ENCODE data around the gene OPHN1. TPM values are rescaled to one million over a fixed set of nuclear protein-coding genes. Genes with fewer than 3 reads are reported as not detected.

OPHN1 gene
- total RNA-seq, 1 experiment from 2014 or later = 4.4 TPM

DNA sequence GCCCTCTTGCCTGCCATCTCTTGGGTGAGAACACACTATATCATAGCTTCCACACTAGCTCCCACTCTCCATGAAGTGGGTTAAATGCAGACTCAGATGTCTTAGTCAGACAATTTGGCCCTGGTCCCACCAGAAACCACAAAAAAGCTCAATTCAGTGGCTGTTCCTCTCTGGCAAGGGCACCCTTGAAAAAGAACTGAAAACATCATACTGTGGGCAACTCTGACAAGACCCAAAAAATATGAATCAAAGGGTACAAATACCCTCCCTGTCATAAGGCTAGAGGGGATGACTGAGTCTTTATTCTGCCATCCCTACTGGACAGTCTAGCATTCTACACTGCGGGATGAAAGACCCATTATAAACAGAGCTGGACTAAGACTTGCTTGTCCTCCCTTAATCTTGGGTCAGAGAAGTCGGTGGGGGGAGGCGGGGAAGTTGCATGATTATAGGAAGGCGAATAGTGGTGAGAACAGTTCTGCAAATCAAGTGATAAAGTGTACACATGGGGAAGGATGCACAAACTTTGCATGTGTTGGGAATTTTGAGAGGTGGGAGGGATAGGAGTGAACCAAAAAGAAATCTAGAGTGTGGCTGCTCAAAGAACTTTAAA lies 172.1 kb downstream of the OPHN1 start (continued):
- TF ChIP-seq, protein P1, sequence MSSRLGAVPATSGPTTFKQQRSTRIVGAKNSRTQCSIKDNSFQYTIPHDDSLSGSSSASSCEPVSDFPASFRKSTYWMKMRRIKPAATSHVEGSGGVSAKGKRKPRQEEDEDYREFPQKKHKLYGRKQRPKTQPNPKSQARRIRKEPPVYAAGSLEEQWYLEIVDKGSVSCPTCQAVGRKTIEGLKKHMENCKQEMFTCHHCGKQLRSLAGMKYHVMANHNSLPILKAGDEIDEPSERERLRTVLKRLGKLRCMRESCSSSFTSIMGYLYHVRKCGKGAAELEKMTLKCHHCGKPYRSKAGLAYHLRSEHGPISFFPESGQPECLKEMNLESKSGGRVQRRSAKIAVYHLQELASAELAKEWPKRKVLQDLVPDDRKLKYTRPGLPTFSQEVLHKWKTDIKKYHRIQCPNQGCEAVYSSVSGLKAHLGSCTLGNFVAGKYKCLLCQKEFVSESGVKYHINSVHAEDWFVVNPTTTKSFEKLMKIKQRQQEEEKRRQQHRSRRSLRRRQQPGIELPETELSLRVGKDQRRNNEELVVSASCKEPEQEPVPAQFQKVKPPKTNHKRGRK (CRISPR knock-in tag; IDR thresholded peaks at IDR 0.05; ENCODE audit: borderline replicate concordance) = no peak
- no peak for TF ChIP-seq ZNF317 (CRISPR knock-in tag; IDR thresholded peaks at IDR 0.05; ENCODE audit: borderline replicate concordance, low read depth)
- TF ChIP-seq, protein P2, sequence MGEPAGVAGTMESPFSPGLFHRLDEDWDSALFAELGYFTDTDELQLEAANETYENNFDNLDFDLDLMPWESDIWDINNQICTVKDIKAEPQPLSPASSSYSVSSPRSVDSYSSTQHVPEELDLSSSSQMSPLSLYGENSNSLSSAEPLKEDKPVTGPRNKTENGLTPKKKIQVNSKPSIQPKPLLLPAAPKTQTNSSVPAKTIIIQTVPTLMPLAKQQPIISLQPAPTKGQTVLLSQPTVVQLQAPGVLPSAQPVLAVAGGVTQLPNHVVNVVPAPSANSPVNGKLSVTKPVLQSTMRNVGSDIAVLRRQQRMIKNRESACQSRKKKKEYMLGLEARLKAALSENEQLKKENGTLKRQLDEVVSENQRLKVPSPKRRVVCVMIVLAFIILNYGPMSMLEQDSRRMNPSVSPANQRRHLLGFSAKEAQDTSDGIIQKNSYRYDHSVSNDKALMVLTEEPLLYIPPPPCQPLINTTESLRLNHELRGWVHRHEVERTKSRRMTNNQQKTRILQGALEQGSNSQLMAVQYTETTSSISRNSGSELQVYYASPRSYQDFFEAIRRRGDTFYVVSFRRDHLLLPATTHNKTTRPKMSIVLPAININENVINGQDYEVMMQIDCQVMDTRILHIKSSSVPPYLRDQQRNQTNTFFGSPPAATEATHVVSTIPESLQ (CRISPR knock-in tag; IDR thresholded peaks at IDR 0.05) = no peak
- TF ChIP-seq SMAD4 (CRISPR knock-in tag; IDR thresholded peaks at IDR 0.05) = no peak
- no peak for TF ChIP-seq ZSCAN18 (CRISPR knock-in tag; IDR thresholded peaks at IDR 0.05)
- TF ChIP-seq, protein P3, sequence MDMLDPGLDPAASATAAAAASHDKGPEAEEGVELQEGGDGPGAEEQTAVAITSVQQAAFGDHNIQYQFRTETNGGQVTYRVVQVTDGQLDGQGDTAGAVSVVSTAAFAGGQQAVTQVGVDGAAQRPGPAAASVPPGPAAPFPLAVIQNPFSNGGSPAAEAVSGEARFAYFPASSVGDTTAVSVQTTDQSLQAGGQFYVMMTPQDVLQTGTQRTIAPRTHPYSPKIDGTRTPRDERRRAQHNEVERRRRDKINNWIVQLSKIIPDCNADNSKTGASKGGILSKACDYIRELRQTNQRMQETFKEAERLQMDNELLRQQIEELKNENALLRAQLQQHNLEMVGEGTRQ (CRISPR knock-in tag; IDR thresholded peaks at IDR 0.05) = no peak
- TF ChIP-seq OVOL2 (CRISPR knock-in tag; IDR thresholded peaks at IDR 0.05; ENCODE audit: borderline replicate concordance) = no peak

DNA sequence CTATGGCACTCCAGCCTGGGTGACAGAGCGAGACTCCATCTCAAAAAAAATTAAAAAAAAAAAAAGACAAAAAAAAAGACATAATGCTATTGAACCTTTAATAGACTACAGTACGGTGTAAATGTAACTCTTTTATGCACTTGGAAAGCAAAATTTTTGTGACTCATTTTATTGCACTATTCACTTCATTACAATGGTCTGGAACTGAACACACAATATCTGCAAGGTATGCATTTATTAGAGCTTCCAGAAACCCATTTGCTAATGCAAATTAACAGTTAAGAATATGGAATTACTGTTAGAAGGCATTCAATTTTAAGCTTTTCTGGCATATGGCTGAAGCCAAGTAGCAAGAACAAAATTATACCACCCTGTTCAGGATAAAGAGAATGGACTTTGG lies 176.3 kb downstream of the OPHN1 start:
- H3K36me3 Mint-ChIP-seq = no peaks in the 10 kb centered on the region
- peaks cover 3% of the 10 kb centered on the region; the same call in 1 of the 2 replicates for H3K9me3 Mint-ChIP-seq
- ChIA-PET CTCF (interaction anchor here (1.1 kb wide), 1 partner anchor 18 kb away, joined by 3 read pairs; no protein-coding TSS in a partner anchor), POLR2A (interaction anchor here (0.6 kb wide), 1 partner anchor 1861 kb away, joined by 3 read pairs; no protein-coding TSS in a partner anchor)
- 0 out of 2 replicates have a peak, but pooled peaks cover 3% of the 10 kb centered on the region for H3K4me1 Mint-ChIP-seq
- DNase-seq (ENCODE audit: low spot score) (no peak), ATAC-seq (no peak)
- TF ChIP-seq ATF3 (CRISPR knock-in tag; conservative IDR thresholded peaks at IDR 0.05) (no peak), ESRRA (CRISPR knock-in tag; IDR thresholded peaks at IDR 0.05; ENCODE audit: borderline replicate concordance) (no peak), GABPB1 (CRISPR knock-in tag; IDR thresholded peaks at IDR 0.05) (no peak), IRF2 (CRISPR knock-in tag; IDR thresholded peaks at IDR 0.05; ENCODE audit: borderline replicate concordance, low read depth) (no peak), EMX1 (CRISPR knock-in tag; IDR thresholded peaks at IDR 0.05) (no peak)
- no peak overlapping the region for H3K4me3 Mint-ChIP-seq
- H3K27ac Mint-ChIP-seq = no peak overlapping the region
- no peaks in the 10 kb centered on the region for H3K27me3 Mint-ChIP-seq (ENCODE audit: low read depth)

- no peak overlapping the region for H3K4me3 Mint-ChIP-seq
- H3K36me3 Mint-ChIP-seq = no peaks in the 10 kb centered on the region
- no peaks in the 10 kb centered on the region for H3K4me1 Mint-ChIP-seq
- no peak overlapping the region for H3K27ac Mint-ChIP-seq
- POLR2A ChIA-PET = interaction anchor here (0.6 kb wide), 1 partner anchor 57 kb away, joined by 3 read pairs; no protein-coding TSS in a partner anchor
- CTCF ChIA-PET = interaction anchor here (0.6 kb wide), 2 partner anchors 8 to 90 kb away, joined by 3 read pairs; no protein-coding TSS in a partner anchor
- DNase-seq (ENCODE audit: low spot score) (no peak), ATAC-seq (no peak)
- no peaks in the 10 kb centered on the region for H3K27me3 Mint-ChIP-seq (ENCODE audit: low read depth)
- peaks cover 3% of the 10 kb centered on the region; the same call in 1 of the 2 replicates for H3K9me3 Mint-ChIP-seq
- TF ChIP-seq SOX15 (CRISPR knock-in tag; IDR thresholded peaks at IDR 0.05) = no peak
- TF ChIP-seq, protein P4, sequence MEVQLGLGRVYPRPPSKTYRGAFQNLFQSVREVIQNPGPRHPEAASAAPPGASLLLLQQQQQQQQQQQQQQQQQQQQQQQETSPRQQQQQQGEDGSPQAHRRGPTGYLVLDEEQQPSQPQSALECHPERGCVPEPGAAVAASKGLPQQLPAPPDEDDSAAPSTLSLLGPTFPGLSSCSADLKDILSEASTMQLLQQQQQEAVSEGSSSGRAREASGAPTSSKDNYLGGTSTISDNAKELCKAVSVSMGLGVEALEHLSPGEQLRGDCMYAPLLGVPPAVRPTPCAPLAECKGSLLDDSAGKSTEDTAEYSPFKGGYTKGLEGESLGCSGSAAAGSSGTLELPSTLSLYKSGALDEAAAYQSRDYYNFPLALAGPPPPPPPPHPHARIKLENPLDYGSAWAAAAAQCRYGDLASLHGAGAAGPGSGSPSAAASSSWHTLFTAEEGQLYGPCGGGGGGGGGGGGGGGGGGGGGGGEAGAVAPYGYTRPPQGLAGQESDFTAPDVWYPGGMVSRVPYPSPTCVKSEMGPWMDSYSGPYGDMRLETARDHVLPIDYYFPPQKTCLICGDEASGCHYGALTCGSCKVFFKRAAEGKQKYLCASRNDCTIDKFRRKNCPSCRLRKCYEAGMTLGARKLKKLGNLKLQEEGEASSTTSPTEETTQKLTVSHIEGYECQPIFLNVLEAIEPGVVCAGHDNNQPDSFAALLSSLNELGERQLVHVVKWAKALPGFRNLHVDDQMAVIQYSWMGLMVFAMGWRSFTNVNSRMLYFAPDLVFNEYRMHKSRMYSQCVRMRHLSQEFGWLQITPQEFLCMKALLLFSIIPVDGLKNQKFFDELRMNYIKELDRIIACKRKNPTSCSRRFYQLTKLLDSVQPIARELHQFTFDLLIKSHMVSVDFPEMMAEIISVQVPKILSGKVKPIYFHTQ (CRISPR knock-in tag; IDR thresholded peaks at IDR 0.05) = no peak
- no peak for TF ChIP-seq ZNF671 (CRISPR knock-in tag; IDR thresholded peaks at IDR 0.05)
- TF ChIP-seq GRHL2 (CRISPR knock-in tag; IDR thresholded peaks at IDR 0.05; ENCODE audit: insufficient replicate concordance, severe bottlenecking) = no peak
- no peak for TF ChIP-seq TEAD4 (CRISPR knock-in tag; IDR thresholded peaks at IDR 0.05)
- no peak for TF ChIP-seq EMX1 (CRISPR knock-in tag; IDR thresholded peaks at IDR 0.05)
- no peak for TF ChIP-seq ELF4 (CRISPR knock-in tag; IDR thresholded peaks at IDR 0.05; ENCODE audit: low read depth)
- TF ChIP-seq ZNF396 (CRISPR knock-in tag; IDR thresholded peaks at IDR 0.05; ENCODE audit: borderline replicate concordance) = no peak
- TF ChIP-seq NFYB (CRISPR knock-in tag; conservative IDR thresholded peaks at IDR 0.05; ENCODE audit: low read depth) = no peak
Observed at GRCh38 chrX:68254738-68255645, 178.3 kb downstream of the OPHN1 start.
